ENCODE results near the gene HIGD1C.
A peak's percentile ranks its signal among the peaks of the same experiment; 100 is the strongest.
"Not testable (repeated sequence)": the region's sequence is repeated elsewhere in the genome, so short reads cannot be mapped to it uniquely, and the experiment has no call there.

The HIGD1C gene

GRCh38 chr12:50986966-50987737, 34.8 kb downstream of the HIGD1C start:
- peak; percentile 21 to 33 for DNase-seq

- no peak for DNase-seq
Measured at GRCh38 chr12:50988051-50988450, 35.7 kb downstream of the HIGD1C start.

GRCh38 chr12:50988871-50989270, 36.5 kb downstream of the HIGD1C start:
- DNase-seq = no peak

- DNase-seq = no peak
Measured at GRCh38 chr12:50990147-50990727, 37.9 kb downstream of the HIGD1C start.

- DNase-seq = no peak
Measured at GRCh38 chr12:50990791-50991190, 38.4 kb downstream of the HIGD1C start.

GRCh38 chr12:50991291-50991690, 38.9 kb downstream of the HIGD1C start:
- no peak for DNase-seq

GRCh38 chr12:50992819-50993218, 40.5 kb downstream of the HIGD1C start:
- DNase-seq = no peak

GRCh38 chr12:50999093-50999492, 46.7 kb downstream of the HIGD1C start:
- no peak for DNase-seq

GRCh38 chr12:51000245-51000644, 47.9 kb downstream of the HIGD1C start:
- DNase-seq = no peak

GRCh38 chr12:51001799-51002198, 49.5 kb downstream of the HIGD1C start:
- DNase-seq = no peak

GRCh38 chr12:51004504-51004903, 52.2 kb downstream of the HIGD1C start:
- DNase-seq = no peak

- DNase-seq = no peak
Measured at GRCh38 chr12:51005030-51005429, 52.7 kb downstream of the HIGD1C start.

- DNase-seq = no peak
Measured at GRCh38 chr12:51005671-51006070, 53.3 kb downstream of the HIGD1C start.

- peak in 1 of 2 experiments; percentile 15 for DNase-seq
Measured at GRCh38 chr12:51008329-51009055, 56.1 kb downstream of the HIGD1C start.

GRCh38 chr12:51009056-51009440, 56.7 kb downstream of the HIGD1C start:
- peak; percentile 81 to 83 for DNase-seq

GRCh38 chr12:51011955-51012354, 59.6 kb downstream of the HIGD1C start:
- DNase-seq = no peak

- no peak for DNase-seq
Measured at GRCh38 chr12:51012570-51013236, 60.4 kb downstream of the HIGD1C start.

- no peak for DNase-seq
Measured at GRCh38 chr12:51013441-51013840, 61.1 kb downstream of the HIGD1C start.

- not testable (repeated sequence) for DNase-seq
Measured at GRCh38 chr12:51014467-51014866, 62.1 kb downstream of the HIGD1C start.

- no peak for DNase-seq
Measured at GRCh38 chr12:51017452-51017851, 65.1 kb downstream of the HIGD1C start.

GRCh38 chr12:51018956-51019355, 66.6 kb downstream of the HIGD1C start:
- no peak for DNase-seq

GRCh38 chr12:51019927-51020326, 67.6 kb downstream of the HIGD1C start:
- no peak for DNase-seq
